ENCODE data around the gene PLEKHO1.

DNA sequence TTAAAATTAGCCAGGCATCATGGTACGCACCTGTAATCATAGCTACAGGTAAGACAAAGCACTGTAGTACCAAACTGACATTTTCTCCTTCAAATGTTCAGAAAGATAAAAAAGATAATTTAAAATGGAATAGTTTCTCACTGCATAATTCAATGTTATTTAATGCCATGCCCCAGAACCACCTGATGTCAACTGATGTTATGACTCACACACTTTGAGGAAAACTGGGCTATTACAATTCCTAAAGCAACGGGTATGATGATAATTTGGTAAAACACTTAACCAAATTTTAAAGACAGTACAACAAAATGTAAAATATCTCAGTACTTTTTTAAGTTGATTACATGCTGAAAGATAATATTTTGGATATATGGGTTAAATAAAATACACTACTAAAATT lies 22.9 kb upstream of the PLEKHO1 start:
- no peak for TF ChIP-seq POLR2AphosphoS5 (IDR thresholded peaks at IDR 0.05; ENCODE audit: insufficient read depth in 1 of 2, low read depth in 1 of 2)
- TF ChIP-seq, protein P1, sequence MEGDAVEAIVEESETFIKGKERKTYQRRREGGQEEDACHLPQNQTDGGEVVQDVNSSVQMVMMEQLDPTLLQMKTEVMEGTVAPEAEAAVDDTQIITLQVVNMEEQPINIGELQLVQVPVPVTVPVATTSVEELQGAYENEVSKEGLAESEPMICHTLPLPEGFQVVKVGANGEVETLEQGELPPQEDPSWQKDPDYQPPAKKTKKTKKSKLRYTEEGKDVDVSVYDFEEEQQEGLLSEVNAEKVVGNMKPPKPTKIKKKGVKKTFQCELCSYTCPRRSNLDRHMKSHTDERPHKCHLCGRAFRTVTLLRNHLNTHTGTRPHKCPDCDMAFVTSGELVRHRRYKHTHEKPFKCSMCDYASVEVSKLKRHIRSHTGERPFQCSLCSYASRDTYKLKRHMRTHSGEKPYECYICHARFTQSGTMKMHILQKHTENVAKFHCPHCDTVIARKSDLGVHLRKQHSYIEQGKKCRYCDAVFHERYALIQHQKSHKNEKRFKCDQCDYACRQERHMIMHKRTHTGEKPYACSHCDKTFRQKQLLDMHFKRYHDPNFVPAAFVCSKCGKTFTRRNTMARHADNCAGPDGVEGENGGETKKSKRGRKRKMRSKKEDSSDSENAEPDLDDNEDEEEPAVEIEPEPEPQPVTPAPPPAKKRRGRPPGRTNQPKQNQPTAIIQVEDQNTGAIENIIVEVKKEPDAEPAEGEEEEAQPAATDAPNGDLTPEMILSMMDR (IDR thresholded peaks at IDR 0.05), result no peak
